GM18505 (cell line): ENCODE data around the gene MYO5C.

Source experiments
- ATAC-seq: cut with Tn5 transposase; IDR thresholded peaks from one replicate; pipeline ENCODE4 v1.9.1; 2021; ENCODE audit not compliant: unreplicated experiment
- POLR2A ChIP-seq: IDR thresholded peaks from 4 replicates; pipeline ENCODE4 v1.6.1; 2011; ENCODE audit warnings: borderline replicate concordance; ENCODE audit not compliant: insufficient read depth, insufficient read length; ENCODE audit errors: extremely low read depth

MYO5C gene

DNA sequence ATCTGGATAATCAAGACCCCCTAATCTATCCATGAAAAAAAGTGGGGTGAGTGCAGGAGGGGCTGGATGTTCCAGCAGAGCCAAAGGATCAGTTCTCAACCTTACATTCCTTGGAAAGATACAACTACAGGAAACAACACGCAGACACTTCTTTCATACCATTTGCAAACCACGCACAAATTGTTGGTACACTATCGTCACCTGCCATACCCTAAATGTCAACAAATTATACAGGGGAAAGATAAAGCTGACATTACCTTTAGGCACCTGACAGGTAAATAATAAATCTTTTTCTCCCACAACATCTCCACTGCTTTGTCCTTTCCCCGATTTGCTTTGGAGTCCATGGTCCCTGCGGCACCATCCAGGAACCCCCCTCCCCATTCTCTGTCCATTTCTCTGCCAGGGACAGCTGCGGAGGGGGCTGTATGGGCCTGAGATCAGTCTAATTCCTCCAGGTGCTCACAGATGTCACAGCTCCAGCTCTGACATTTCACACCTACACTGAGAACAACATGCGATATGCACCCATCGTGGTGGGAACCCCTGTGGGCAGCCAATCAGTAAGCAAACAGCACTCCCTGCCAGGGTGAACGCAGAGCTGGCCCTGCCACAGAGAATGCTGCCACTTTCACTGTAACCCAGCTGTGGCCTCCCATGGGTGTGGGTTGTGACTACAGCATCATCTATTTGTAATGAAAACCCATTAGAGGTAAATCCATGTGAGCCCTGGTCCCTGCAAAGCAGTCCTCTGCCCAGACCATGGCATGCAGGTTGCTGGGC lies 145.4 kb downstream of the MYO5C start:
- no peak for ATAC-seq
- no peak for TF ChIP-seq POLR2A

- no peak for ATAC-seq
- TF ChIP-seq POLR2A: no peak
Measured at GRCh38 chr15:52148403-52148802, 147.2 kb downstream of the MYO5C start.

GRCh38 chr15:52146776-52147175 lies 148.8 kb downstream of the MYO5C start:
- no peak for ATAC-seq
- no peak for TF ChIP-seq POLR2A

GRCh38 chr15:52146261-52146660 lies 149.3 kb downstream of the MYO5C start:
- ATAC-seq: no peak
- TF ChIP-seq POLR2A: no peak

- no peak for ATAC-seq
- TF ChIP-seq POLR2A: no peak
Measured at GRCh38 chr15:52144656-52145178, 150.9 kb downstream of the MYO5C start.

DNA sequence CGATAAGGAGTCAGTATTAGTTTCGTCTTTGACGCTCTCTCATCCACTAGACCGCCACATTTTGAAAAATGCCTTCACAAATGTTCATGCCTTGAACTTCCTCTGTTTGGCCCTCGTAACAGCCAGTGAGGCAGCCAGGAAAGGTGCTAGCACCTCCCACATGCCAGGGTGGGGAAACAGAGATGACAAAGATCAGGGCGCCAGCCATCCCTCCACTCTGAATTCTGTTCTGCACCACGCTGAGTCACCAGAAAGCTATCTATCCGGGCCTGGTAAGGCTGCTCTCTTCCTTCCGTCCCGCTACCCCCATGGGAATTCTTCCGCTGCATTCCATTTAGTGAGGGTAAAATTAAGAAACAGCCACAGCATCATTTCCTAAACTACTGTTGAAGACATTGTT lies 151.7 kb downstream of the MYO5C start:
- TF ChIP-seq POLR2A: no peak
- ATAC-seq: no peak
